Measurements from ENCODE around the gene NTSR1. TPM values are rescaled to one million over a fixed set of nuclear protein-coding genes. Genes with fewer than 3 reads are reported as not detected.

Gene NTSR1
- total and polyA plus RNA-seq, 3 donors from 2014 or later = 0.41 to 1.3 (median 0.81) TPM

GRCh38 chr20:62772103-62772611 is 63.5 kb downstream of the NTSR1 start:
- H3K27me3 ChIP-seq = no peaks in the 10 kb centered on the region
- H3K36me3 ChIP-seq (ENCODE audit: low read depth, missing control alignments) = no peaks in the 10 kb centered on the region
- intact Hi-C loops (cut with DNase I; ENCODE audit: low total_unique reads) = no loop called here
- no peak overlapping the region for H3K4me3 ChIP-seq
- no peak for TF ChIP-seq POLR2A (IDR thresholded peaks at IDR 0.05)
- TF ChIP-seq, protein P1, sequence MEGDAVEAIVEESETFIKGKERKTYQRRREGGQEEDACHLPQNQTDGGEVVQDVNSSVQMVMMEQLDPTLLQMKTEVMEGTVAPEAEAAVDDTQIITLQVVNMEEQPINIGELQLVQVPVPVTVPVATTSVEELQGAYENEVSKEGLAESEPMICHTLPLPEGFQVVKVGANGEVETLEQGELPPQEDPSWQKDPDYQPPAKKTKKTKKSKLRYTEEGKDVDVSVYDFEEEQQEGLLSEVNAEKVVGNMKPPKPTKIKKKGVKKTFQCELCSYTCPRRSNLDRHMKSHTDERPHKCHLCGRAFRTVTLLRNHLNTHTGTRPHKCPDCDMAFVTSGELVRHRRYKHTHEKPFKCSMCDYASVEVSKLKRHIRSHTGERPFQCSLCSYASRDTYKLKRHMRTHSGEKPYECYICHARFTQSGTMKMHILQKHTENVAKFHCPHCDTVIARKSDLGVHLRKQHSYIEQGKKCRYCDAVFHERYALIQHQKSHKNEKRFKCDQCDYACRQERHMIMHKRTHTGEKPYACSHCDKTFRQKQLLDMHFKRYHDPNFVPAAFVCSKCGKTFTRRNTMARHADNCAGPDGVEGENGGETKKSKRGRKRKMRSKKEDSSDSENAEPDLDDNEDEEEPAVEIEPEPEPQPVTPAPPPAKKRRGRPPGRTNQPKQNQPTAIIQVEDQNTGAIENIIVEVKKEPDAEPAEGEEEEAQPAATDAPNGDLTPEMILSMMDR (IDR thresholded peaks at IDR 0.05) = no peak
- WGBS, 2 donors = 72 to 74% methylated on average over 12 to 23 of the region's 23 CpGs
- H3K4me1 ChIP-seq = peaks cover 16% of the 10 kb centered on the region
- DNase-seq = no peak
- no peaks in the 10 kb centered on the region for H3K9me3 ChIP-seq
- H3K27ac ChIP-seq = no peak overlapping the region

- Histone ChIP-seq H3K36me3 (ENCODE audit: low read depth, missing control alignments) (no peaks in the 10 kb centered on the region), H3K9me3 (no peaks in the 10 kb centered on the region), H3K27me3 (no peaks in the 10 kb centered on the region), H3K4me3 (no peak overlapping the region), H3K4me1 (peaks cover 16% of the 10 kb centered on the region), H3K27ac (no peak overlapping the region)
- no peak for DNase-seq
- 73% methylated on average over 8 to 11 of the region's 11 CpGs for WGBS, 2 donors
- TF ChIP-seq POLR2A (IDR thresholded peaks at IDR 0.05) = no peak
- TF ChIP-seq, protein P1 (IDR thresholded peaks at IDR 0.05) = no peak
- intact Hi-C loops (cut with DNase I; ENCODE audit: low total_unique reads) = no loop called here
These were observed 64.0 kb downstream of the NTSR1 start for GRCh38 chr20:62772619-62772989.

DNA sequence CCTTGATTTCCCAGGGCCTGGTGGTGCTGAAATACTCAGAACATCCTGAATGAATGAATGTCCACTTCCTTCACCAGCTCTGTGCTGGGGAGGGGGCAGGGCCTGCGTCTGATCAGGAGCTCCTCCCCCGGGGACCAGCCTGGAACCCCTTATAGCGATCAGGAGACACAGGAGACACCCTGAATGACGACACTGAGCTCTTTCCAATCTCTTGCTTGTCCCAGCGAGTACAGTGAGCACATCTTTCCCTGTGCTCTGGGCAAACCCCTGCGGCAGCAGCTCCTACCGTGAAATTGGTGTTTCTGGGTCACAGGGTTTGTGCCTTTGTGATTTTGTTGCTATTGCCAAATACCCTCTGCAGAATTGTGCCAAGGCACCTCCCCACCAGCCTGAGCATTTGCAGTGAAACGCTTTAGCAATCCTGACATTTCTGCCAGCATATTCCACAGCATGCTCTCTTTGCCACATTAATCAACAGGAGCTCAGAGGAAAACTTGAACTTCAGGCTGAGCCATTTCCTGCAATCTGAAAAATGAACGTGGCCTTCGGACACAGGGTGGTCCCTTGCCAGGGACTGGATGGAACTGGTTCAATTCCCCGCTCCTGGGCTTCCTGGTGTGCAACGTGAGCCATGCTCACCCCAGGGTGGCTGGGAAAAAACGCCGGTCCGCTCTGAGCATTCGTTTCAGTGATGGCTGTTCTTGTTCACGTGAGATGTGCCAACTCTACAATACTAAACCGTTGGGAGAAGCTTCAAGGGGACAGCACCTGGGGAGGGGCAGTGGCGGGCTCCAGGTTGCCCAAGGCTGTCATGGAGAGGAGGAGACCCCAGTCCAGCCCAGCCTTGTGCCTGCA is 64.6 kb downstream of the NTSR1 start:
- Histone ChIP-seq H3K4me3 (no peak overlapping the region), H3K4me1 (peaks cover 16% of the 10 kb centered on the region), H3K9me3 (no peaks in the 10 kb centered on the region), H3K27ac (no peak overlapping the region), H3K27me3 (no peaks in the 10 kb centered on the region), H3K36me3 (ENCODE audit: low read depth, missing control alignments) (no peaks in the 10 kb centered on the region)
- 45 to 50% methylated on average over 16 to 19 of the region's 19 CpGs for WGBS, 2 donors
- intact Hi-C loops (cut with DNase I; ENCODE audit: low total_unique reads) = no loop called here
- TF ChIP-seq POLR2A (IDR thresholded peaks at IDR 0.05) = no peak
- TF ChIP-seq, protein P1 (IDR thresholded peaks at IDR 0.05) = no peak
- DNase-seq = no peak

DNA sequence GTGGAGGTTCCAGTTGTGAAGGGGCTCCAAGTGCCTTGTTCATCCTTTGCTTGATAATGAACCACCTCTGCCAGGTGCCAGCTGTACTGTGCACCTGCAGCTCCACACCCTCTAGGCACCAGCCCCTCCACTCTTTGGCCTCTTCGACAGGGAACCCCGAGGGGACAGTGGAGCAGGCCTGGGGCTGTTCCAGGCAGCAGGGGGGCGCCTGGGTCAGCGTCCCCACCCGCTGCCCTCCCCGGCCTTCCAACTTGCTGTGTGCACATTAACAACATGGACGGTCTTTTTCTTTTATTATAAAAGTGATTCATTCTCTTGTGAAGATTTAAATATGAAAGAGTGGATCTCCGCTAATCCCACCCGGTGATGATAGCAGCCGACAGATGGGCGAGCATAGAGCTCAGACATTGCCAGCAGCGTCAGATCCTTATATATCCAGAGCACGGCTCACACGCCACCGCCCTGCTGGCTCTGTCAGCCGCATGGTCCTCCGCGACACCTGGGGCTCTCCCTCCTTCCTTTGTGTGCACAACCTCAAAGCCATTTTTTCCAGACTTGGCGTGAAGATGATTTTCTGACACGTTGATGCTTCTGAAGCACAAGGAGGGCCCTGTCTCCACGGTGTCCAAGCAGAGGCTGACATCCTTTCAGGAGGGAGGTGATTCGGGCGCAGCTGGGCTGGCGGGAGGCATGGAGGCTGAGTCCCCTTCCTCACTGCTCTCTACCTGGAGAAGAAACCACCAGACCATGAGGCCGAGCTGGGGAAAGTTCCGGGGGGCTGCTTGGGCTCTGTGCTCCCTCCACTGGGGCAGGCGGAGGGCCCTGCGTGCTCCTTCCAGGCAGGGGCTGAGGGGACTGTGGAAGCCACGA is 65.4 kb downstream of the NTSR1 start:
- 90 to 93% methylated on average over 19 to 29 of the region's 29 CpGs for WGBS, 2 donors
- DNase-seq = no peak
- Histone ChIP-seq H3K4me1 (peaks cover 13% of the 10 kb centered on the region), H3K27ac (no peak overlapping the region), H3K27me3 (no peaks in the 10 kb centered on the region), H3K36me3 (ENCODE audit: low read depth, missing control alignments) (no peaks in the 10 kb centered on the region), H3K4me3 (no peak overlapping the region), H3K9me3 (no peaks in the 10 kb centered on the region)
- intact Hi-C loops (cut with DNase I; ENCODE audit: low total_unique reads) = no loop called here
- no peak for TF ChIP-seq POLR2A (IDR thresholded peaks at IDR 0.05)
- TF ChIP-seq, protein P1 (IDR thresholded peaks at IDR 0.05) = no peak

Data from testis (tissue), 3 donors.